KMS-11 (cell line): ENCODE measurements around the gene ELMO1.

Experiments
- H2AFZ ChIP-seq: fragments of 200-600 bp; sonication (generic); 2 replicates; pipeline ENCODE4 v1.6.1; 2016; ENCODE audit warnings: antibody characterized with exemption, mixed run types, low read depth
- H3K27ac ChIP-seq: fragments of 200-600 bp; sonication (generic); 2 replicates; pipeline ENCODE4 v1.6.1; 2016; ENCODE audit warnings: mild to moderate bottlenecking, mixed run types
- H3K27me3 ChIP-seq: fragments of 200-600 bp; sonication (generic); 2 replicates; pipeline ENCODE4 v1.6.1; 2017; ENCODE audit warnings: mild to moderate bottlenecking, low read depth, mixed run types, moderate library complexity; ENCODE audit not compliant: insufficient read depth
- H3K36me3 ChIP-seq: fragments of 200-600 bp; sonication (generic); 2 replicates; pipeline ENCODE4 v1.6.1; 2017; ENCODE audit warnings: mild to moderate bottlenecking, mixed run types; ENCODE audit not compliant: insufficient read depth
- H3K4me1 ChIP-seq: fragments of 200-600 bp; sonication (generic); 2 replicates; pipeline ENCODE4 v1.6.1; 2016; ENCODE audit warnings: mild to moderate bottlenecking, low read depth, mixed run types; ENCODE audit not compliant: poor library complexity, severe bottlenecking
- H3K4me2 ChIP-seq: fragments of 200-600 bp; sonication (generic); 2 replicates; pipeline ENCODE4 v1.7.0; 2016; ENCODE audit warnings: mild to moderate bottlenecking, mixed run types
- H3K4me3 ChIP-seq: fragments of 200-600 bp; sonication (generic); IDR thresholded peaks from 2 replicates; pipeline ENCODE4 v1.6.1; 2017; ENCODE audit warnings: low read depth, low read length, mixed read lengths; ENCODE audit not compliant: insufficient read depth
- H3K79me2 ChIP-seq: fragments of 200-600 bp; sonication (generic); 2 replicates; pipeline ENCODE4 v1.6.1; 2016; ENCODE audit warnings: low read depth, mixed run types; ENCODE audit not compliant: insufficient read depth
- H3K9ac ChIP-seq: fragments of 200-600 bp; sonication (generic); 2 replicates; pipeline ENCODE4 v1.6.1; 2016; ENCODE audit warnings: mild to moderate bottlenecking, mixed run types
- H4K20me1 ChIP-seq: fragments of 200-600 bp; sonication (generic); 2 replicates; pipeline ENCODE4 v1.6.1; 2016; ENCODE audit warnings: mild to moderate bottlenecking, mixed run types; ENCODE audit not compliant: insufficient read depth
- CTCF ChIP-seq: fragments of 200-600 bp; sonication (generic); conservative IDR thresholded peaks from 2 replicates; pipeline ENCODE4 v1.6.1; 2017; ENCODE audit warnings: low read depth, mild to moderate bottlenecking, antibody characterized with exemption, low read length, moderate library complexity, mixed read lengths

ELMO1 gene

GRCh38 chr7:36910859-36911258 is 537.8 kb downstream of the ELMO1 start:
- H3K27ac ChIP-seq, result no peak overlapping the region
- no peaks in the 10 kb centered on the region for H3K79me2 ChIP-seq
- no peak for TF ChIP-seq CTCF
- H4K20me1 ChIP-seq, result no peaks in the 10 kb centered on the region
- no peak overlapping the region for H3K4me2 ChIP-seq
- no peak overlapping the region for H3K9ac ChIP-seq
- no peak overlapping the region for H3K4me3 ChIP-seq
- no peak overlapping the region for H2AFZ ChIP-seq
- H3K36me3 ChIP-seq, result no peaks in the 10 kb centered on the region
- H3K27me3 ChIP-seq, result no peaks in the 10 kb centered on the region
- H3K4me1 ChIP-seq, result no peaks in the 10 kb centered on the region

- H3K27ac ChIP-seq, result no peak overlapping the region
- TF ChIP-seq CTCF, result no peak
- H3K9ac ChIP-seq, result no peak overlapping the region
- H2AFZ ChIP-seq, result no peak overlapping the region
- H3K4me3 ChIP-seq, result no peak overlapping the region
- H3K27me3 ChIP-seq, result no peaks in the 10 kb centered on the region
- no peaks in the 10 kb centered on the region for H3K36me3 ChIP-seq
- H3K4me2 ChIP-seq, result no peak overlapping the region
- H3K79me2 ChIP-seq, result no peaks in the 10 kb centered on the region
- H3K4me1 ChIP-seq, result no peaks in the 10 kb centered on the region
- no peaks in the 10 kb centered on the region for H4K20me1 ChIP-seq
These were observed 538.3 kb downstream of the ELMO1 start for GRCh38 chr7:36910401-36910800.

- H3K27ac ChIP-seq, result no peak overlapping the region
- H3K4me2 ChIP-seq, result no peak overlapping the region
- no peaks in the 10 kb centered on the region for H3K27me3 ChIP-seq
- no peaks in the 10 kb centered on the region for H3K36me3 ChIP-seq
- no peak for TF ChIP-seq CTCF
- H3K79me2 ChIP-seq, result no peaks in the 10 kb centered on the region
- H3K9ac ChIP-seq, result no peak overlapping the region
- H4K20me1 ChIP-seq, result no peaks in the 10 kb centered on the region
- no peak overlapping the region for H3K4me3 ChIP-seq
- H3K4me1 ChIP-seq, result no peaks in the 10 kb centered on the region
- no peak overlapping the region for H2AFZ ChIP-seq
These were observed 541.6 kb downstream of the ELMO1 start for GRCh38 chr7:36906956-36907635.

- Histone ChIP-seq H3K4me1 (no peaks in the 10 kb centered on the region), H4K20me1 (no peaks in the 10 kb centered on the region), H2AFZ (no peak overlapping the region), H3K4me3 (no peak overlapping the region), H3K36me3 (no peaks in the 10 kb centered on the region), H3K4me2 (no peak overlapping the region), H3K9ac (no peak overlapping the region), H3K79me2 (no peaks in the 10 kb centered on the region), H3K27ac (no peak overlapping the region), H3K27me3 (no peaks in the 10 kb centered on the region)
- no peak for TF ChIP-seq CTCF
These were observed 542.2 kb downstream of the ELMO1 start for GRCh38 chr7:36906448-36906847.
